Naive thymus-derived CD4-positive, alpha-beta T cell (primary cell): ENCODE measurements around the gene MLYCD. TPM values are rescaled to one million over a fixed set of nuclear protein-coding genes. Genes with fewer than 3 reads are reported as not detected.
A peak's percentile ranks its signal among the peaks of the same experiment; 100 is the strongest.

Source experiments
- ATAC-seq: fragments of 150-1000 bp; cut with Tn5 transposase; 2 replicates; pipeline ENCODE4 v1.10.0; 2021; ENCODE audit warnings: mild to moderate bottlenecking, moderate library complexity
- CTCF ChIA-PET: fragments of 350-600 bp; sonication (Branson Sonifier 250); formaldehyde crosslinking; loops from one replicate; lab custom pipeline; 2021; ENCODE audit warnings: antibody characterized with exemption; lab: Charles Lee
- POLR2A ChIA-PET: fragments of 350-600 bp; sonication (Branson Sonifier 250); formaldehyde crosslinking; loops from one replicate; lab custom pipeline; 2021; ENCODE audit warnings: antibody characterized with exemption, inconsistent platforms; lab: Charles Lee
- DNase-seq, 9 donors: peaks; one replicate each; pipeline versions ENCODE4 v3.0.0 to v3.0.0-alpha.2; 2020 to 2022; ENCODE audit warnings: mixed read lengths in 1 of 9
- H3K27ac ChIP-seq: one replicate; pipeline ENCODE4 v1.7.0; 2013; ENCODE audit warnings: mild to moderate bottlenecking, low read depth, low read length, moderate library complexity
- H3K27me3 ChIP-seq, 2 donors: one replicate each; pipeline ENCODE4 v1.7.0; 2013; ENCODE audit warnings: low read length in 2 of 2, mild to moderate bottlenecking in 2 of 2, moderate library complexity in 2 of 2; ENCODE audit not compliant: control insufficient read depth in 2 of 2, insufficient read depth in 2 of 2
- H3K36me3 ChIP-seq, 3 experiments: 1 replicate in 2 of 3; 2 replicates in 1 of 3; pipeline ENCODE4 v1.7.0; 2013; ENCODE audit warnings: low read length in 3 of 3, mild to moderate bottlenecking in 3 of 3, moderate library complexity in 1 of 3; ENCODE audit not compliant: insufficient read depth in 3 of 3, control insufficient read depth in 2 of 3
- H3K4me1 ChIP-seq, 2 donors: one replicate each; pipeline ENCODE4 v1.7.0; 2013; ENCODE audit warnings: low read length in 2 of 2, mild to moderate bottlenecking in 2 of 2, moderate library complexity in 1 of 2; ENCODE audit not compliant: control insufficient read depth in 2 of 2, insufficient read depth in 2 of 2
- H3K4me3 ChIP-seq: 2 replicates; pipeline ENCODE4 v1.7.0; 2013; ENCODE audit warnings: mild to moderate bottlenecking, low read length
- H3K9me3 ChIP-seq, 3 experiments: 1 replicate in 2 of 3; 2 replicates in 1 of 3; pipeline ENCODE4 v1.7.0; 2013; ENCODE audit warnings: low read length in 3 of 3; ENCODE audit not compliant: control insufficient read depth in 2 of 3
- H3K27ac Mint-ChIP-seq, 9 donors: one replicate each; pipeline ENCODE4 v1.8.0; 2020 to 2022; ENCODE audit warnings: mixed read lengths in 9 of 9, mild to moderate bottlenecking in 8 of 9, moderate library complexity in 5 of 9, inconsistent platforms in 2 of 9
- H3K27me3 Mint-ChIP-seq, 5 donors: one replicate each; pipeline ENCODE4 v1.8.0; 2021 to 2022; ENCODE audit warnings: mixed read lengths in 5 of 5, mild to moderate bottlenecking in 1 of 5
- H3K36me3 Mint-ChIP-seq, 5 donors: one replicate each; pipeline ENCODE4 v1.8.0; 2020 to 2022; ENCODE audit warnings: mixed read lengths in 5 of 5, mild to moderate bottlenecking in 3 of 5, inconsistent platforms in 1 of 5
- H3K4me1 Mint-ChIP-seq, 7 donors: one replicate each; pipeline ENCODE4 v1.8.0; 2020 to 2022; ENCODE audit warnings: mixed read lengths in 7 of 7, mild to moderate bottlenecking in 3 of 7, inconsistent platforms in 1 of 7
- H3K4me3 Mint-ChIP-seq, 10 donors: one replicate each; pipeline ENCODE4 v1.8.0; 2020 to 2022; ENCODE audit warnings: mild to moderate bottlenecking in 10 of 10, mixed read lengths in 10 of 10, moderate library complexity in 6 of 10, inconsistent platforms in 2 of 10
- H3K9me3 Mint-ChIP-seq, 11 donors: one replicate each; pipeline ENCODE4 v1.8.0; 2020 to 2022; ENCODE audit warnings: mixed read lengths in 11 of 11, mild to moderate bottlenecking in 4 of 11, inconsistent platforms in 1 of 11, moderate library complexity in 1 of 11
- intact Hi-C, 2 donors: fragments of 100-400 bp; cut with micrococcal nuclease; formaldehyde crosslinking; loops; one replicate each; pipeline ENCODE4 v1.15.1; 2023
- polyA plus RNA-seq, 2 donors: library from polyadenylated mRNA; unstranded; fragments of 300-500 nt; fragmentation: Illumina TruSeq; gene quantifications; one replicate each; pipeline ENCODE4 v1.2.3, GENCODE V29; 2021
- total RNA-seq, 6 experiments: library from RNA in 5 of 6; stranded (reverse) in 5 of 6; gene quantifications; 1 replicate in 5 of 6; 2 replicates in 1 of 6; pipeline ENCODE4 v1.2.3 and lab custom pipeline; 2021 to 2026

MLYCD gene
- total and polyA plus RNA-seq, 7 experiments from 2014 or later, result 1.8 to 11.4 (median 6.7) TPM

DNA sequence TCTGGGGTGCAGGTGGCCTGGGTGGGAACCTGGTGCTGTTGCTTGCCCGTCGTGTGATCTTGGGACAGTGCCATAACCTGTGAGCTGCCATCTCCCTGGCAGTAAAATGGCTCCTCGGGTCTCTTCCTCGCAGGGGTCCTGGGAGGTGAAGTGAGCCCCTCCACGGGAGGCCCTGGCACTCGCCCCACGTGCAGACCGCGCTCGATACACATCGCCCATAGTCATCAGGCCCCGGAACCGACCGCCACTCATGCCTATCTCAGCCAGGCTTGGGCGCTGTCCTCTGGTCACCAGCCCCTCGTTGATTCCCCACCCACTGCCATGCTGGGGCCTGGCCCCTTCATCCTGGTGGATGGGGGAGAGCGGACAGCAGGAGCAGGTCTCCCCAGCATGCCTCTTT is 32.6 kb downstream of the MLYCD start:
- Histone ChIP-seq H3K4me1 (no peaks in the 10 kb centered on the region), H3K4me3 (no peak overlapping the region), H3K27ac (no peak overlapping the region), H3K36me3 (peaks cover 0 to 4% (median 0%) of the 10 kb centered on the region in 3 experiments), H3K9me3 (no peaks in the 10 kb centered on the region), H3K27me3 (no peaks in the 10 kb centered on the region)
- Mint-ChIP-seq H3K9me3 (no peaks in the 10 kb centered on the region), H3K27ac (no peak overlapping the region), H3K27me3 (no peaks in the 10 kb centered on the region), H3K4me1 (peaks cover 0 to 6% (median 2%) of the 10 kb centered on the region in 7 donors), H3K36me3 (peaks cover 0 to 4% (median 0%) of the 10 kb centered on the region in 5 donors), H3K4me3 (no peak overlapping the region)
- CTCF ChIA-PET, result no interaction called here
- intact Hi-C loops, result no loop called here
- POLR2A ChIA-PET, result no interaction called here
- no peak for DNase-seq
- no peak for ATAC-seq

DNA sequence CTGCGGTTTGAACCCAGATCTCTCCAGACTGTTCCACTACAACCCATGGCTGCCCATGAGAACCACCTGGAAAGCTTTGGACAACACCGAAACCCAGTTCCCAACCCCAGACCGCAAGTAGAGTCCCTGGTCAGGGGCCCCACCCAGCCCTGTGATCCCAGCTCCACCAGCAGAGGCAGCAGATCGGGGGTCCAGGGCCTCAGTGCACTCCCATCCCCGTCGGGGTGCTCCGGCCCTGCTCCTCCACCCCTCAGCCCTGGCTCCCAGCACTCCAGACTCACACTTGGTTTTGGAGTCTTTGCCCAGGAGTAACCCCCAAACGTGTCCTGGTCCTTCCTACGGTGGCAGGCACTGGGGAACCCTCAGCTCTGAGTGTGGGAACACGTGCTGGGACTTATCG is 33.4 kb downstream of the MLYCD start:
- H3K4me3 Mint-ChIP-seq, result no peak overlapping the region

GRCh38 chr16:83932955-83933673 is 34.2 kb downstream of the MLYCD start:
- H3K4me3 ChIP-seq, result no peak overlapping the region

More for the DNA sequence above, 33.4 kb downstream of the MLYCD start:
- H3K27me3 Mint-ChIP-seq, result no peaks in the 10 kb centered on the region
- ChIA-PET POLR2A (no interaction called here), CTCF (no interaction called here)
- intact Hi-C loops, result no loop called here
- peaks cover 0 to 4% (median 0%) of the 10 kb centered on the region in 7 donors for H3K4me1 Mint-ChIP-seq
- Histone ChIP-seq H3K4me1 (no peaks in the 10 kb centered on the region), H3K4me3 (no peak overlapping the region), H3K27me3 (no peaks in the 10 kb centered on the region), H3K36me3 (peaks cover 0 to 4% (median 0%) of the 10 kb centered on the region in 3 experiments), H3K9me3 (no peaks in the 10 kb centered on the region), H3K27ac (no peak overlapping the region)
- no peak for DNase-seq
- no peaks in the 10 kb centered on the region for H3K9me3 Mint-ChIP-seq
- no peak overlapping the region for H3K27ac Mint-ChIP-seq
- peaks cover 0 to 6% (median 0%) of the 10 kb centered on the region in 5 donors for H3K36me3 Mint-ChIP-seq
- no peak for ATAC-seq

DNA sequence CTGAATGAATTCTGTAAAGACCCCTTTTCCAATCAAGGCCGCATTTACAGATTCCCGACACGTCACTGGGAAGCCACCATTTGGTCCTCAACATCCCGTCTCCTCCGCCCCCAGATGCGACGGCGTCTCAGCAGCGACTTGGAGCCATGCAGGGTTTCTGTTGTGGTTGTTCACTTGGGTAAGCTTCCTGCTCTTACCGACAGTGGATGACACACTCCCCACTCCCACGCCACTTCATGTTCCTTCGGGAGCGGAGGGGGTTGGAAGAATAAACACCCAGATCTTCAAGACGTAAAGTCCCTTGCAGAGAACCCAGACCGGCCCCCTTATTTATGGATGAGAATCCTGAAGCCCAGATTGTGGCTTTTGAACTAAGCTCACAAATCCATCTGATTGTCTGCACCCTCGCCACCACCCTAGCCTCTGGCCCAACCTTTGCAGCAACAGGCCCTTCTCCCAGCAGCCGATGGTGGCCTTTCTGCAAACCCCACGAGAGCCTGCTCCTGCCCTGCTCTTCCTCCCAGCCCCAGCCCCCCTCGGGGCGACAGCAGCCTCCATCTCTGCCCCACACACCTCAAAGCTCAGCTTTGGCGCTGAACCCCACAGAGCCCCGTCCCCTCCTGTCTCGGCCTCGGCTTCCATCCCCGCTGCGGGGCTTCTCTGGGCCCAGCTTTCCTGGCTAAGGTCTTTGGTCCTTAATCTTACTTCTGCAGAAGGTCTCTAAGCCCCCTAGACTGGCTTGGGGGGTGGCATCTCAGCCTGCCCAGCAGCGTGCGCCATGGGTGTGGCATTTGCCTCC is 35.2 kb downstream of the MLYCD start:
- ChIA-PET CTCF (no interaction called here), POLR2A (no interaction called here)
- Mint-ChIP-seq H3K27ac (no peak overlapping the region), H3K4me3 (no peak overlapping the region), H3K4me1 (peaks cover 0 to 5% (median 1%) of the 10 kb centered on the region in 7 donors), H3K36me3 (peaks cover 0 to 9% (median 0%) of the 10 kb centered on the region in 5 donors), H3K27me3 (no peaks in the 10 kb centered on the region), H3K9me3 (no peaks in the 10 kb centered on the region)
- intact Hi-C loops, result no loop called here
- Histone ChIP-seq H3K4me3 (no peak overlapping the region), H3K9me3 (no peaks in the 10 kb centered on the region), H3K27ac (no peak overlapping the region), H3K4me1 (no peaks in the 10 kb centered on the region), H3K27me3 (no peaks in the 10 kb centered on the region), H3K36me3 (peaks cover 0 to 3% (median 0%) of the 10 kb centered on the region in 3 experiments)
- no peak for DNase-seq
- ATAC-seq, result no peak

More at GRCh38 chr16:83932955-83933673, 34.2 kb downstream of the MLYCD start:
- ChIA-PET CTCF (no interaction called here), POLR2A (no interaction called here)
- no peaks in the 10 kb centered on the region for H3K9me3 ChIP-seq
- Mint-ChIP-seq H3K4me1 (peaks cover 0 to 4% (median 0%) of the 10 kb centered on the region in 7 donors), H3K27ac (no peak overlapping the region), H3K9me3 (no peaks in the 10 kb centered on the region), H3K27me3 (no peaks in the 10 kb centered on the region), H3K36me3 (peaks cover 0 to 9% (median 0%) of the 10 kb centered on the region in 5 donors), H3K4me3 (no peak overlapping the region)
- H3K36me3 ChIP-seq, result peaks cover 0 to 4% (median 0%) of the 10 kb centered on the region in 3 experiments
- H3K27ac ChIP-seq, result no peak overlapping the region
- DNase-seq, result no peak
- no peaks in the 10 kb centered on the region for H3K27me3 ChIP-seq
- no peak for ATAC-seq
- intact Hi-C loops, result no loop called here
- H3K4me1 ChIP-seq, result no peaks in the 10 kb centered on the region

DNA sequence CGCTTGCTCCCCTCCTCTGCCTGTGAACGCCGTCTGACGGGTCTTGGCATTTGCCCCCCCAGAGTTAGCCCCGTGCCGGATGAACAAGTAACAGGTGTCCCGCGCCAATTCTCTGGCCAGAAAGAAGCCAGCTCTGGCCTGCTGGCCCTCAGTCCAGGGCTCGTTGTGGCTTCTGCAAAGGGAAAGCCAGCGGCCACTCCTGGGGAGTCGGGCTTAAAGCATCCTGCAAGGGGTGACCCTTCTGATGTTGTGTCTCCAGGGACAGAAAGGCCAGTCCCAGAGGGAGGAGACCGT is 35.7 kb downstream of the MLYCD start:
- ChIA-PET CTCF (no interaction called here), POLR2A (no interaction called here)
- Mint-ChIP-seq H3K36me3 (peaks cover 0 to 9% (median 0%) of the 10 kb centered on the region in 5 donors), H3K27me3 (no peaks in the 10 kb centered on the region), H3K27ac (no peak overlapping the region), H3K4me1 (peaks cover 5 to 10% (median 6%) of the 10 kb centered on the region in 7 donors), H3K9me3 (no peaks in the 10 kb centered on the region), H3K4me3 (peak overlapping the region in 1 of 10 donors; percentile 8)
- no peak for ATAC-seq
- Histone ChIP-seq H3K4me3 (no peak overlapping the region), H3K9me3 (no peaks in the 10 kb centered on the region), H3K27ac (no peak overlapping the region), H3K27me3 (no peaks in the 10 kb centered on the region), H3K36me3 (no peaks in the 10 kb centered on the region), H3K4me1 (no peaks in the 10 kb centered on the region)
- intact Hi-C loops, result no loop called here
- no peak for DNase-seq

DNA sequence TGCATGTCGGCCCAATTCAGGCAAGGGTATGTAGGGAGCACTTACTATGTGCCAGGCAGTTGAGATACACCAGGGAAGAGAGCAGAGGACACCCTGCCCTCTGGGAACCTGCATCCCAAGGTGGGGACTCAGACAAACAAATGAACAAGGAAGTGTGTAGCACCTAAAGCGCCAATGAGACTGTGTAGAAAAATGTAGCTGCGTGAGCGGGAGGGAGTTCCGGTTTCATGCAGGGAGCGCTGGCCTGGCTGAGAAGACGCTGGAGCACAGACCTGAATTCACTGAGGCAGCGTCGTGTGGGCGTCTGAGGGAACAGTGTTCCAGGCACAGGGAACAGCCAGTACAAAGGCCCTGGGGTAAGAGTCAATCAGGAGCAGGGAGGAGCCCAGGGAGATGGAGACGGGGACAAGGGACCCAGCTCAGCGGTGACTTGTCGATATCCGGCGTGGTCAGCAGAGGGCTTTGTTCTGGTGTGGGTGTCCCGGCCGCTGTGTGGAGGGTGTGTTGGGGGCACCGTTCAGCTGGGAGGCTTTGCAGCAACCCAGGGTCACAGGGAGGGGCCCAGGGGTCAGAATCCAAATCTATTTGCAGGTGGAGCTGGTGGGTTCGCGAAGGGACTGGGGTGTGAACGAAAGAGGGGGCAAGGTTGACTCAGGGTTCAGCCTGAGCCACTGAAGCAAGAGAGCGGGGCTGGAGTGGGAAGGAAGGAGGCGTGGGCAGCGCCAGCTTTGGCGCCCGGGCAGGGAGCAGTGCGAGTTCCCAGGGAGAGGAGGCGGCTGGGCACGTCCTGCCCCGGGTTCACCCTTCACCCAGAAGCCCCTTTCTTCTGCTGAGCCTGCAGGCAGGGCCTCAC is 36.3 kb downstream of the MLYCD start:
- H3K4me1 ChIP-seq, result no peaks in the 10 kb centered on the region
- Mint-ChIP-seq H3K27ac (no peak overlapping the region), H3K9me3 (no peaks in the 10 kb centered on the region), H3K36me3 (peaks cover 0 to 9% (median 0%) of the 10 kb centered on the region in 5 donors), H3K4me1 (peaks cover 5 to 10% (median 6%) of the 10 kb centered on the region in 7 donors), H3K4me3 (peak overlapping the region in 2 of 10 donors; percentile 8 to 14), H3K27me3 (no peaks in the 10 kb centered on the region)
- no peak for DNase-seq
- intact Hi-C loops, result no loop called here
- H3K27ac ChIP-seq, result no peak overlapping the region
- H3K4me3 ChIP-seq, result no peak overlapping the region
- no peaks in the 10 kb centered on the region for H3K27me3 ChIP-seq
- ATAC-seq, result no peak
- ChIA-PET CTCF (no interaction called here), POLR2A (no interaction called here)
- no peaks in the 10 kb centered on the region for H3K9me3 ChIP-seq
- H3K36me3 ChIP-seq, result no peaks in the 10 kb centered on the region
